Keratinocyte (primary cell): Measurements from ENCODE around the gene UPK1A.

Source experiments
- CTCF ChIP-seq, 3 experiments: IDR thresholded peaks in 1 of 3; conservative IDR thresholded peaks in 1 of 3; optimal IDR thresholded peaks in 1 of 3; 2 replicates in 2 of 3; 3 replicates in 1 of 3; pipeline versions ENCODE3 to v1.5.1; 2011; ENCODE audit warnings: low read length in 3 of 3, mild to moderate bottlenecking in 3 of 3, moderate library complexity in 2 of 3, control low read depth in 1 of 3, inconsistent platforms in 1 of 3; ENCODE audit not compliant: insufficient read depth in 2 of 3; ENCODE audit errors: extremely low read depth in 1 of 3
- EZH2 ChIP-seq: IDR thresholded peaks from one replicate; pipeline ENCODE4 v1.6.1; 2012; ENCODE audit warnings: inconsistent platforms, mild to moderate bottlenecking, low read length, moderate library complexity

GRCh38 chr19:35717665-35718344 is 51.5 kb downstream of the UPK1A start, which contains the start of gene KMT2B:
- TF ChIP-seq EZH2, result no peak
- no peak for TF ChIP-seq CTCF (optimal IDR thresholded peaks at IDR 0.05 in 1 of 3, IDR thresholded peaks at IDR 0.05 in 1 of 3, conservative IDR thresholded peaks at IDR 0.05 in 1 of 3; ENCODE audit: extremely low read depth in 1 of 3, insufficient read depth in 2 of 3, low read length in 3 of 3)
